WTC11 (cell line): ENCODE data around the gene RALA. TPM values are rescaled to one million over a fixed set of nuclear protein-coding genes. Genes with fewer than 3 reads are reported as not detected.

Source experiments
- ATAC-seq: fragments of 200-7000 bp; cut with Tn5 transposase; 2 replicates; pipeline ENCODE4 v1.10.0; 2021; ENCODE audit warnings: mild to moderate bottlenecking, moderate library complexity
- CTCF ChIA-PET: fragments of 300-600 bp; sonication (Branson Sonifier 250); formaldehyde crosslinking; loops from one replicate; lab custom pipeline; 2021; ENCODE audit warnings: antibody characterized with exemption; lab: Charles Lee
- POLR2A ChIA-PET: fragments of 350-600 bp; sonication (Branson Sonifier 250); formaldehyde crosslinking; loops from one replicate; lab custom pipeline; 2021; ENCODE audit warnings: antibody characterized with exemption; lab: Charles Lee
- DNase-seq: peaks from one replicate; pipeline ENCODE4 v3.0.0; 2021; ENCODE audit warnings: low spot score
- H3K27ac Mint-ChIP-seq: 2 replicates; pipeline ENCODE4 v1.8.0; 2021; ENCODE audit warnings: mixed read lengths
- H3K27me3 Mint-ChIP-seq: 2 replicates; pipeline ENCODE4 v1.8.0; 2021; ENCODE audit warnings: low read depth, mild to moderate bottlenecking, moderate library complexity, mixed read lengths
- H3K36me3 Mint-ChIP-seq: 2 replicates; pipeline ENCODE4 v1.8.0; 2021; ENCODE audit warnings: mixed read lengths
- H3K4me1 Mint-ChIP-seq: 2 replicates; pipeline ENCODE4 v1.8.0; 2022; ENCODE audit warnings: mixed read lengths
- H3K4me3 Mint-ChIP-seq: 2 replicates; pipeline ENCODE4 v1.8.0; 2021; ENCODE audit warnings: mild to moderate bottlenecking, moderate library complexity, mixed read lengths
- H3K9me3 Mint-ChIP-seq: 2 replicates; pipeline ENCODE4 v1.8.0; 2021; ENCODE audit warnings: mixed read lengths
- ESRRA ChIP-seq: sonication (generic); formaldehyde crosslinking; IDR thresholded peaks from 2 replicates; pipeline ENCODE4 v1.8.1; 2022; ENCODE audit warnings: mild to moderate bottlenecking, missing genetic modification reagents, borderline replicate concordance
- GRHL2 ChIP-seq: fragments of 250-450 bp; sonication (Bioruptor Pico); IDR thresholded peaks from 2 replicates; pipeline ENCODE4 v1.8.0; 2022; ENCODE audit warnings: mild to moderate bottlenecking, moderate library complexity; ENCODE audit not compliant: insufficient replicate concordance, severe bottlenecking
- KAT7 ChIP-seq: sonication (generic); formaldehyde crosslinking; IDR thresholded peaks from 2 replicates; pipeline ENCODE4 v1.8.1; 2023; ENCODE audit warnings: missing genetic modification reagents, mild to moderate bottlenecking, borderline replicate concordance
- NR1H2 ChIP-seq: sonication (generic); formaldehyde crosslinking; IDR thresholded peaks from 2 replicates; pipeline ENCODE4 v1.9.0; 2021; ENCODE audit warnings: mild to moderate bottlenecking, moderate library complexity, missing genetic modification reagents
- NR3C1 ChIP-seq: sonication (generic); formaldehyde crosslinking; conservative IDR thresholded peaks from 2 replicates; pipeline ENCODE4 v1.8.1; 2023; ENCODE audit warnings: low read depth, mild to moderate bottlenecking, missing genetic modification reagents
- SMAD4 ChIP-seq: sonication (generic); formaldehyde crosslinking; IDR thresholded peaks from 2 replicates; pipeline ENCODE4 v1.8.0; 2022; ENCODE audit warnings: mild to moderate bottlenecking, missing genetic modification reagents
- ZNF138 ChIP-seq: sonication (generic); formaldehyde crosslinking; conservative IDR thresholded peaks from 2 replicates; pipeline ENCODE4 v1.8.1; 2022; ENCODE audit warnings: mild to moderate bottlenecking, moderate library complexity, missing genetic modification reagents
- ZNF671 ChIP-seq: fragments of 250-450 bp; sonication (Bioruptor Pico); IDR thresholded peaks from 2 replicates; pipeline ENCODE4 v1.8.0; 2021; ENCODE audit warnings: mild to moderate bottlenecking
- total RNA-seq: library from RNA; stranded (reverse); gene quantifications from 3 replicates; pipeline ENCODE4 v1.2.3, GENCODE V29; 2021
- TF ChIP-seq, protein P1 (sequence below): sonication (generic); formaldehyde crosslinking; IDR thresholded peaks from 2 replicates; pipeline ENCODE4 v1.8.1; 2022; ENCODE audit warnings: mild to moderate bottlenecking, missing genetic modification reagents, moderate library complexity, borderline replicate concordance
- TF ChIP-seq, protein P2 (sequence below): sonication (generic); formaldehyde crosslinking; IDR thresholded peaks from 2 replicates; pipeline ENCODE4 v1.8.1; 2023; ENCODE audit warnings: mild to moderate bottlenecking, missing genetic modification reagents, borderline replicate concordance
- TF ChIP-seq, protein P3 (sequence below): sonication (generic); formaldehyde crosslinking; IDR thresholded peaks from 2 replicates; pipeline ENCODE4 v1.8.1; 2022; ENCODE audit warnings: low read depth, missing genetic modification reagents, borderline replicate concordance
- TF ChIP-seq, protein P4 (sequence below): sonication (generic); formaldehyde crosslinking; IDR thresholded peaks from 2 replicates; pipeline ENCODE4 v1.8.1; 2023; ENCODE audit warnings: mild to moderate bottlenecking, missing genetic modification reagents
- TF ChIP-seq, protein P5 (sequence below): sonication (generic); formaldehyde crosslinking; IDR thresholded peaks from 2 replicates; pipeline ENCODE4 v1.8.0; 2022; ENCODE audit warnings: mild to moderate bottlenecking, missing genetic modification reagents
- TF ChIP-seq, protein P6 (sequence below): sonication (generic); formaldehyde crosslinking; conservative IDR thresholded peaks from 2 replicates; pipeline ENCODE4 v1.8.1; 2023; ENCODE audit warnings: mild to moderate bottlenecking, low read depth, missing genetic modification reagents, moderate library complexity

RALA gene
- total RNA-seq, 1 experiment from 2014 or later: 57.3 TPM

DNA sequence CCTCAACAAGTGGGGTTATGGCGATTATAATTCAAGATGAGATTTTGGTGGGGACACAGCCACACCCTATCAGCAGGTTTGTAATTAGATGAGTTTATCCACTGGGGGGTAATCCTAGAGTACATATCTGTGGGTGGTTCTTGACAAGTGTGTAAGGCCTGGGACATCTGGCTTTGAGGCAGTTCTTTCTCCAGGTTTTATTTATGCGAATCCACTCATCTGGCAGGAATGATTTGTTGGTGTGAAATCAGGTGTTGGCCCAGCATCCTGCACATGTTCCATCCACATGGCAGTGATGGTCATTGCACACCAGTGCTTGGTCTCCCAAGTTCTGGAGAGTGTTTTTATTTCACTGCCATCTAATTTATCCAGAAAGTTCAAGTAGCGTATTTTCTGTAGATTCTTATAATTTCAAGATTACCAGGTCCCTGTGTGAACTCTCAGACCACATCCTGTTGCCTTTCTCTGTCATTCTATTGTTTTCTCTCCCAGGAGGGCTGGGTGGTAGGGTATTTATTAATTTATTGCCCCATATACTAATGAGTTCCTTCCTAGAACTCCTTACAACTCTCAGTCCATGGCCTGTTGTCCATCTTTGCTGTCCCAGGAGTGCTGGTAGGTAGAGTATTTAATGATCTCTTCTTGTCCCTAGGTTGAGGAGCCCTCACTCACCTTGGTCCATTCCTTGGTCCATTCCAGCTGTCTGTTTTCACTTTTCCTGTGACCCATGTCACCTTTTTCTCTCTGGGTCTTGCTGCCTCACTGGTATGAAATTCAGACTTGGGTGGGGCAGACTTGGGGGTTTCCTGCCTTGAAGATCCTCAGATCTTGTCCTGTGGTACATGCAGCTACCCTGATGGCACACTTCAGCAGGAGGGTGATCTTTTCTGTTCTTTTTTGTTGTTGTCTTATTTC lies 10.4 kb downstream of the RALA start:
- H3K27me3 Mint-ChIP-seq: no peaks in the 10 kb centered on the region
- POLR2A ChIA-PET: no interaction called here
- H3K9me3 Mint-ChIP-seq: peaks cover 4% of the 10 kb centered on the region
- peak overlapping the region; percentile 18 for H3K27ac Mint-ChIP-seq
- no peak for ATAC-seq
- H3K4me3 Mint-ChIP-seq: no peak overlapping the region
- DNase-seq: no peak
- H3K4me1 Mint-ChIP-seq: peaks cover 31% of the 10 kb centered on the region
- TF ChIP-seq NR1H2 (CRISPR knock-in tag): no peak
- TF ChIP-seq KAT7 (CRISPR knock-in tag): no peak
- no peak for TF ChIP-seq ZNF671 (CRISPR knock-in tag)
- TF ChIP-seq, protein P1, sequence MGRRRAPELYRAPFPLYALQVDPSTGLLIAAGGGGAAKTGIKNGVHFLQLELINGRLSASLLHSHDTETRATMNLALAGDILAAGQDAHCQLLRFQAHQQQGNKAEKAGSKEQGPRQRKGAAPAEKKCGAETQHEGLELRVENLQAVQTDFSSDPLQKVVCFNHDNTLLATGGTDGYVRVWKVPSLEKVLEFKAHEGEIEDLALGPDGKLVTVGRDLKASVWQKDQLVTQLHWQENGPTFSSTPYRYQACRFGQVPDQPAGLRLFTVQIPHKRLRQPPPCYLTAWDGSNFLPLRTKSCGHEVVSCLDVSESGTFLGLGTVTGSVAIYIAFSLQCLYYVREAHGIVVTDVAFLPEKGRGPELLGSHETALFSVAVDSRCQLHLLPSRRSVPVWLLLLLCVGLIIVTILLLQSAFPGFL (CRISPR knock-in tag): no peak
- TF ChIP-seq, protein P2, sequence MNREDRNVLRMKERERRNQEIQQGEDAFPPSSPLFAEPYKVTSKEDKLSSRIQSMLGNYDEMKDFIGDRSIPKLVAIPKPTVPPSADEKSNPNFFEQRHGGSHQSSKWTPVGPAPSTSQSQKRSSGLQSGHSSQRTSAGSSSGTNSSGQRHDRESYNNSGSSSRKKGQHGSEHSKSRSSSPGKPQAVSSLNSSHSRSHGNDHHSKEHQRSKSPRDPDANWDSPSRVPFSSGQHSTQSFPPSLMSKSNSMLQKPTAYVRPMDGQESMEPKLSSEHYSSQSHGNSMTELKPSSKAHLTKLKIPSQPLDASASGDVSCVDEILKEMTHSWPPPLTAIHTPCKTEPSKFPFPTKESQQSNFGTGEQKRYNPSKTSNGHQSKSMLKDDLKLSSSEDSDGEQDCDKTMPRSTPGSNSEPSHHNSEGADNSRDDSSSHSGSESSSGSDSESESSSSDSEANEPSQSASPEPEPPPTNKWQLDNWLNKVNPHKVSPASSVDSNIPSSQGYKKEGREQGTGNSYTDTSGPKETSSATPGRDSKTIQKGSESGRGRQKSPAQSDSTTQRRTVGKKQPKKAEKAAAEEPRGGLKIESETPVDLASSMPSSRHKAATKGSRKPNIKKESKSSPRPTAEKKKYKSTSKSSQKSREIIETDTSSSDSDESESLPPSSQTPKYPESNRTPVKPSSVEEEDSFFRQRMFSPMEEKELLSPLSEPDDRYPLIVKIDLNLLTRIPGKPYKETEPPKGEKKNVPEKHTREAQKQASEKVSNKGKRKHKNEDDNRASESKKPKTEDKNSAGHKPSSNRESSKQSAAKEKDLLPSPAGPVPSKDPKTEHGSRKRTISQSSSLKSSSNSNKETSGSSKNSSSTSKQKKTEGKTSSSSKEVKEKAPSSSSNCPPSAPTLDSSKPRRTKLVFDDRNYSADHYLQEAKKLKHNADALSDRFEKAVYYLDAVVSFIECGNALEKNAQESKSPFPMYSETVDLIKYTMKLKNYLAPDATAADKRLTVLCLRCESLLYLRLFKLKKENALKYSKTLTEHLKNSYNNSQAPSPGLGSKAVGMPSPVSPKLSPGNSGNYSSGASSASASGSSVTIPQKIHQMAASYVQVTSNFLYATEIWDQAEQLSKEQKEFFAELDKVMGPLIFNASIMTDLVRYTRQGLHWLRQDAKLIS: no peak
- no peak for TF ChIP-seq SMAD4 (CRISPR knock-in tag)
- TF ChIP-seq, protein P3, sequence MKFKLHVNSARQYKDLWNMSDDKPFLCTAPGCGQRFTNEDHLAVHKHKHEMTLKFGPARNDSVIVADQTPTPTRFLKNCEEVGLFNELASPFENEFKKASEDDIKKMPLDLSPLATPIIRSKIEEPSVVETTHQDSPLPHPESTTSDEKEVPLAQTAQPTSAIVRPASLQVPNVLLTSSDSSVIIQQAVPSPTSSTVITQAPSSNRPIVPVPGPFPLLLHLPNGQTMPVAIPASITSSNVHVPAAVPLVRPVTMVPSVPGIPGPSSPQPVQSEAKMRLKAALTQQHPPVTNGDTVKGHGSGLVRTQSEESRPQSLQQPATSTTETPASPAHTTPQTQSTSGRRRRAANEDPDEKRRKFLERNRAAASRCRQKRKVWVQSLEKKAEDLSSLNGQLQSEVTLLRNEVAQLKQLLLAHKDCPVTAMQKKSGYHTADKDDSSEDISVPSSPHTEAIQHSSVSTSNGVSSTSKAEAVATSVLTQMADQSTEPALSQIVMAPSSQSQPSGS (CRISPR knock-in tag): no peak
- TF ChIP-seq, protein P4, sequence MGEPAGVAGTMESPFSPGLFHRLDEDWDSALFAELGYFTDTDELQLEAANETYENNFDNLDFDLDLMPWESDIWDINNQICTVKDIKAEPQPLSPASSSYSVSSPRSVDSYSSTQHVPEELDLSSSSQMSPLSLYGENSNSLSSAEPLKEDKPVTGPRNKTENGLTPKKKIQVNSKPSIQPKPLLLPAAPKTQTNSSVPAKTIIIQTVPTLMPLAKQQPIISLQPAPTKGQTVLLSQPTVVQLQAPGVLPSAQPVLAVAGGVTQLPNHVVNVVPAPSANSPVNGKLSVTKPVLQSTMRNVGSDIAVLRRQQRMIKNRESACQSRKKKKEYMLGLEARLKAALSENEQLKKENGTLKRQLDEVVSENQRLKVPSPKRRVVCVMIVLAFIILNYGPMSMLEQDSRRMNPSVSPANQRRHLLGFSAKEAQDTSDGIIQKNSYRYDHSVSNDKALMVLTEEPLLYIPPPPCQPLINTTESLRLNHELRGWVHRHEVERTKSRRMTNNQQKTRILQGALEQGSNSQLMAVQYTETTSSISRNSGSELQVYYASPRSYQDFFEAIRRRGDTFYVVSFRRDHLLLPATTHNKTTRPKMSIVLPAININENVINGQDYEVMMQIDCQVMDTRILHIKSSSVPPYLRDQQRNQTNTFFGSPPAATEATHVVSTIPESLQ (CRISPR knock-in tag): no peak
- TF ChIP-seq GRHL2: no peak
- CTCF ChIA-PET: no interaction called here
- peaks cover 22% of the 10 kb centered on the region for H3K36me3 Mint-ChIP-seq

DNA sequence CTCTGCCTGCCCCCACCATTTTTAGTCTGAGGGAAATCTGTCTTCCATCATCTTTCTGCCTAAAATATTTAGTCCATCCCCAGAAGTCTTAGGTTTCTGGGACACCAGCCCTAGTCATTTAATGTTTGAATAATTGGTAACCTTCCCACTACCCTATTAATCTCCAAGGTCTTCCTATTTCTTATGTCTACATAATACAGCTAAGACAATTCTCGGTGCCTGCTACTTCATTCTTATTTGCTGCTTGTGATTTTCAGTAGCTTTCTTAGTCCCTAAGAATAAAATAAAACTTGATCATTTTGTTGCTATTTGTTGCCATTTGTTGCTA lies 11.1 kb downstream of the RALA start:
- Mint-ChIP-seq H3K4me1 (peaks cover 34% of the 10 kb centered on the region), H3K27ac (peak overlapping the region; percentile 18), H3K27me3 (no peaks in the 10 kb centered on the region), H3K36me3 (peaks cover 22% of the 10 kb centered on the region), H3K4me3 (no peak overlapping the region), H3K9me3 (peaks cover 4% of the 10 kb centered on the region)
- ATAC-seq (no peak), DNase-seq (no peak)
- ChIA-PET POLR2A (no interaction called here), CTCF (no interaction called here)
- TF ChIP-seq, protein P5, sequence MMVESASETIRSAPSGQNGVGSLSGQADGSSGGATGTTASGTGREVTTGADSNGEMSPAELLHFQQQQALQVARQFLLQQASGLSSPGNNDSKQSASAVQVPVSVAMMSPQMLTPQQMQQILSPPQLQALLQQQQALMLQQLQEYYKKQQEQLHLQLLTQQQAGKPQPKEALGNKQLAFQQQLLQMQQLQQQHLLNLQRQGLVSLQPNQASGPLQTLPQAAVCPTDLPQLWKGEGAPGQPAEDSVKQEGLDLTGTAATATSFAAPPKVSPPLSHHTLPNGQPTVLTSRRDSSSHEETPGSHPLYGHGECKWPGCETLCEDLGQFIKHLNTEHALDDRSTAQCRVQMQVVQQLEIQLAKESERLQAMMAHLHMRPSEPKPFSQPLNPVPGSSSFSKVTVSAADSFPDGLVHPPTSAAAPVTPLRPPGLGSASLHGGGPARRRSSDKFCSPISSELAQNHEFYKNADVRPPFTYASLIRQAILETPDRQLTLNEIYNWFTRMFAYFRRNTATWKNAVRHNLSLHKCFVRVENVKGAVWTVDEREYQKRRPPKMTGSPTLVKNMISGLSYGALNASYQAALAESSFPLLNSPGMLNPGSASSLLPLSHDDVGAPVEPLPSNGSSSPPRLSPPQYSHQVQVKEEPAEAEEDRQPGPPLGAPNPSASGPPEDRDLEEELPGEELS (CRISPR knock-in tag): no peak
- no peak for TF ChIP-seq ZNF138 (CRISPR knock-in tag)
- TF ChIP-seq, protein P6, sequence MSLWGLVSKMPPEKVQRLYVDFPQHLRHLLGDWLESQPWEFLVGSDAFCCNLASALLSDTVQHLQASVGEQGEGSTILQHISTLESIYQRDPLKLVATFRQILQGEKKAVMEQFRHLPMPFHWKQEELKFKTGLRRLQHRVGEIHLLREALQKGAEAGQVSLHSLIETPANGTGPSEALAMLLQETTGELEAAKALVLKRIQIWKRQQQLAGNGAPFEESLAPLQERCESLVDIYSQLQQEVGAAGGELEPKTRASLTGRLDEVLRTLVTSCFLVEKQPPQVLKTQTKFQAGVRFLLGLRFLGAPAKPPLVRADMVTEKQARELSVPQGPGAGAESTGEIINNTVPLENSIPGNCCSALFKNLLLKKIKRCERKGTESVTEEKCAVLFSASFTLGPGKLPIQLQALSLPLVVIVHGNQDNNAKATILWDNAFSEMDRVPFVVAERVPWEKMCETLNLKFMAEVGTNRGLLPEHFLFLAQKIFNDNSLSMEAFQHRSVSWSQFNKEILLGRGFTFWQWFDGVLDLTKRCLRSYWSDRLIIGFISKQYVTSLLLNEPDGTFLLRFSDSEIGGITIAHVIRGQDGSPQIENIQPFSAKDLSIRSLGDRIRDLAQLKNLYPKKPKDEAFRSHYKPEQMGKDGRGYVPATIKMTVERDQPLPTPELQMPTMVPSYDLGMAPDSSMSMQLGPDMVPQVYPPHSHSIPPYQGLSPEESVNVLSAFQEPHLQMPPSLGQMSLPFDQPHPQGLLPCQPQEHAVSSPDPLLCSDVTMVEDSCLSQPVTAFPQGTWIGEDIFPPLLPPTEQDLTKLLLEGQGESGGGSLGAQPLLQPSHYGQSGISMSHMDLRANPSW (CRISPR knock-in tag): no peak
- no peak for TF ChIP-seq ZNF671 (CRISPR knock-in tag)
- TF ChIP-seq NR3C1 (CRISPR knock-in tag): no peak
- TF ChIP-seq ESRRA (CRISPR knock-in tag): no peak
